Measurements from ENCODE around the gene SMIM12.

DNA sequence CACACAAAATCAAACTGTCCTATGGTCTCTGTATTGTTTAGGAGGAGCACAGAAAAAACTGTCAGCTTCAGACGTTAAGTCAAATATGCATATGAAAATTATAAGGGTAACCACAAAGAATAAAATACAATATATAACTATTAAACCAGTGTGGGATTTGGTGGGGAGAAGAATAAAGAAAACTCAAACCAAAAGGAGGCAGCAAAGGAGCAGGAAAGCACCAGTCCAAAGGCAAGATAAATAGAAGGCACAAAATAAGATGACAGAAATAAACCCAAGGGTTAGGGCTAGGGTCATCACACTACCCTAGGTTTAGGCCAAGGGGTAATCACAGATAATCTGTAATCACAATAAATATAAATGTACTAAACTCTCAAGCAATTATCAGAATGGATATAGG is 37.1 kb upstream of the SMIM12 start:
- TF ChIP-seq EZH2phosphoT487 (IDR thresholded peaks at IDR 0.05) (no peak), CTCF (IDR thresholded peaks at IDR 0.05) (no peak)

Data from neural progenitor cell (in vitro differentiated cells).